HL-60 (cell line): ENCODE measurements around the gene AFTPH.

Source experiments
- CTCF ChIP-seq: IDR thresholded peaks from one replicate; pipeline ENCODE4 v1.5.1; 2011; ENCODE audit warnings: low read length, control low read depth, inconsistent platforms; ENCODE audit not compliant: insufficient read depth
- GABPA ChIP-seq: IDR thresholded peaks from 2 replicates; pipeline ENCODE4 v1.6.1; 2012; ENCODE audit warnings: low read depth
- POLR2AphosphoS5 ChIP-seq: IDR thresholded peaks from 2 replicates; pipeline ENCODE4 v1.6.1; 2012; ENCODE audit warnings: low read depth
- SPI1 ChIP-seq: IDR thresholded peaks from 2 replicates; pipeline ENCODE4 v1.6.1; 2012; ENCODE audit warnings: low read depth, mild to moderate bottlenecking, borderline replicate concordance
- TF ChIP-seq, protein P1 (sequence below): IDR thresholded peaks from 2 replicates; pipeline ENCODE4 v1.6.1; 2012; ENCODE audit warnings: low read depth; ENCODE audit not compliant: insufficient replicate concordance

GRCh38 chr2:64624108-64624610 is 100.0 kb downstream of the AFTPH start:
- TF ChIP-seq CTCF (no peak), GABPA (no peak), POLR2AphosphoS5 (no peak), SPI1 (no peak)
- TF ChIP-seq, protein P1, sequence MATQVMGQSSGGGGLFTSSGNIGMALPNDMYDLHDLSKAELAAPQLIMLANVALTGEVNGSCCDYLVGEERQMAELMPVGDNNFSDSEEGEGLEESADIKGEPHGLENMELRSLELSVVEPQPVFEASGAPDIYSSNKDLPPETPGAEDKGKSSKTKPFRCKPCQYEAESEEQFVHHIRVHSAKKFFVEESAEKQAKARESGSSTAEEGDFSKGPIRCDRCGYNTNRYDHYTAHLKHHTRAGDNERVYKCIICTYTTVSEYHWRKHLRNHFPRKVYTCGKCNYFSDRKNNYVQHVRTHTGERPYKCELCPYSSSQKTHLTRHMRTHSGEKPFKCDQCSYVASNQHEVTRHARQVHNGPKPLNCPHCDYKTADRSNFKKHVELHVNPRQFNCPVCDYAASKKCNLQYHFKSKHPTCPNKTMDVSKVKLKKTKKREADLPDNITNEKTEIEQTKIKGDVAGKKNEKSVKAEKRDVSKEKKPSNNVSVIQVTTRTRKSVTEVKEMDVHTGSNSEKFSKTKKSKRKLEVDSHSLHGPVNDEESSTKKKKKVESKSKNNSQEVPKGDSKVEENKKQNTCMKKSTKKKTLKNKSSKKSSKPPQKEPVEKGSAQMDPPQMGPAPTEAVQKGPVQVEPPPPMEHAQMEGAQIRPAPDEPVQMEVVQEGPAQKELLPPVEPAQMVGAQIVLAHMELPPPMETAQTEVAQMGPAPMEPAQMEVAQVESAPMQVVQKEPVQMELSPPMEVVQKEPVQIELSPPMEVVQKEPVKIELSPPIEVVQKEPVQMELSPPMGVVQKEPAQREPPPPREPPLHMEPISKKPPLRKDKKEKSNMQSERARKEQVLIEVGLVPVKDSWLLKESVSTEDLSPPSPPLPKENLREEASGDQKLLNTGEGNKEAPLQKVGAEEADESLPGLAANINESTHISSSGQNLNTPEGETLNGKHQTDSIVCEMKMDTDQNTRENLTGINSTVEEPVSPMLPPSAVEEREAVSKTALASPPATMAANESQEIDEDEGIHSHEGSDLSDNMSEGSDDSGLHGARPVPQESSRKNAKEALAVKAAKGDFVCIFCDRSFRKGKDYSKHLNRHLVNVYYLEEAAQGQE, result no peak
